GM21381 (cell line): Measurements from ENCODE around the gene CRMP1.

Experiments used
- ATAC-seq: cut with Tn5 transposase; IDR thresholded peaks from one replicate; pipeline ENCODE4 v1.9.1; 2021; ENCODE audit warnings: mild to moderate bottlenecking, moderate library complexity; ENCODE audit not compliant: unreplicated experiment

The CRMP1 gene

GRCh38 chr4:5801696-5802095 is 91.2 kb downstream of the CRMP1 start:
- no peak for ATAC-seq

- no peak for ATAC-seq
Observed at GRCh38 chr4:5800496-5800895, 92.4 kb downstream of the CRMP1 start.

- ATAC-seq: no peak
Observed at GRCh38 chr4:5799406-5799805, 93.5 kb downstream of the CRMP1 start.

- no peak for ATAC-seq
Observed at GRCh38 chr4:5798946-5799345, 93.9 kb downstream of the CRMP1 start.

- ATAC-seq: no peak
Observed at GRCh38 chr4:5798462-5798861, 94.4 kb downstream of the CRMP1 start.

- ATAC-seq: no peak
Observed at GRCh38 chr4:5797866-5798265, 95.0 kb downstream of the CRMP1 start.

- ATAC-seq: no peak
Observed at GRCh38 chr4:5796976-5797375, 95.9 kb downstream of the CRMP1 start.

GRCh38 chr4:5795580-5795979 is 97.3 kb downstream of the CRMP1 start:
- ATAC-seq: no peak

- no peak for ATAC-seq
Observed at GRCh38 chr4:5793514-5793913, 99.4 kb downstream of the CRMP1 start.

- ATAC-seq: no peak
Observed at GRCh38 chr4:5791654-5792053, 101.2 kb downstream of the CRMP1 start.

- no peak for ATAC-seq
Observed at GRCh38 chr4:5790546-5790857, 102.4 kb downstream of the CRMP1 start.

GRCh38 chr4:5789141-5789540 is 103.7 kb downstream of the CRMP1 start:
- no peak for ATAC-seq

- ATAC-seq: no peak
Observed at GRCh38 chr4:5788144-5788543, 104.7 kb downstream of the CRMP1 start.

- ATAC-seq: no peak
Observed at GRCh38 chr4:5787311-5787710, 105.6 kb downstream of the CRMP1 start.

- ATAC-seq: no peak
Observed at GRCh38 chr4:5785806-5786680, 106.8 kb downstream of the CRMP1 start.

GRCh38 chr4:5784960-5785611 is 107.8 kb downstream of the CRMP1 start:
- no peak for ATAC-seq

- no peak for ATAC-seq
Observed at GRCh38 chr4:5784021-5784420, 108.9 kb downstream of the CRMP1 start.

GRCh38 chr4:5783486-5783885 is 109.4 kb downstream of the CRMP1 start:
- ATAC-seq: no peak

GRCh38 chr4:5782829-5783476 is 109.9 kb downstream of the CRMP1 start:
- ATAC-seq: no peak

- no peak for ATAC-seq
Observed at GRCh38 chr4:5781691-5782090, 111.2 kb downstream of the CRMP1 start.

GRCh38 chr4:5780831-5781480 is 111.9 kb downstream of the CRMP1 start:
- no peak for ATAC-seq

- ATAC-seq: no peak
Observed at GRCh38 chr4:5776510-5776909, 116.4 kb downstream of the CRMP1 start.
